GM12892 (cell line): ENCODE measurements around the gene UBE2U.

Experiments
- POLR2A ChIP-seq: IDR thresholded peaks from 2 replicates; pipeline ENCODE4 v1.6.1; 2011; ENCODE audit warnings: low read depth, low read length, control low read depth
- POLR2AphosphoS5 ChIP-seq: IDR thresholded peaks from 2 replicates; pipeline ENCODE4 v1.6.1; 2011; ENCODE audit warnings: low read depth, low read length, control low read depth
- TAF1 ChIP-seq: IDR thresholded peaks from 2 replicates; pipeline ENCODE4 v1.6.1; 2011; ENCODE audit warnings: low read depth, mild to moderate bottlenecking, control low read depth, low read length, borderline replicate concordance

GRCh38 chr1:64162151-64162550 lies 41.3 kb upstream of the UBE2U start:
- no peak for TF ChIP-seq POLR2A
- no peak for TF ChIP-seq TAF1
- no peak for TF ChIP-seq POLR2AphosphoS5
